Esophagus mucosa (tissue), 1 donor: ENCODE measurements around the gene MRPL18. TPM values are rescaled to one million over a fixed set of nuclear protein-coding genes. Genes with fewer than 3 reads are reported as not detected.

Source experiments
- ATAC-seq: fragments of 200-7000 bp; cut with Tn5 transposase; one replicate; pipeline ENCODE4 v1.9.1; 2020
- total RNA-seq: library from RNA; stranded (reverse); gene quantifications from one replicate; pipeline ENCODE4 v1.2.4, GENCODE V29; 2023
- donor health status: DM: yes; HTN: yes; CAD: no.

The MRPL18 gene
- total RNA-seq, 1 donor from 2014 or later: 53.9 TPM

DNA sequence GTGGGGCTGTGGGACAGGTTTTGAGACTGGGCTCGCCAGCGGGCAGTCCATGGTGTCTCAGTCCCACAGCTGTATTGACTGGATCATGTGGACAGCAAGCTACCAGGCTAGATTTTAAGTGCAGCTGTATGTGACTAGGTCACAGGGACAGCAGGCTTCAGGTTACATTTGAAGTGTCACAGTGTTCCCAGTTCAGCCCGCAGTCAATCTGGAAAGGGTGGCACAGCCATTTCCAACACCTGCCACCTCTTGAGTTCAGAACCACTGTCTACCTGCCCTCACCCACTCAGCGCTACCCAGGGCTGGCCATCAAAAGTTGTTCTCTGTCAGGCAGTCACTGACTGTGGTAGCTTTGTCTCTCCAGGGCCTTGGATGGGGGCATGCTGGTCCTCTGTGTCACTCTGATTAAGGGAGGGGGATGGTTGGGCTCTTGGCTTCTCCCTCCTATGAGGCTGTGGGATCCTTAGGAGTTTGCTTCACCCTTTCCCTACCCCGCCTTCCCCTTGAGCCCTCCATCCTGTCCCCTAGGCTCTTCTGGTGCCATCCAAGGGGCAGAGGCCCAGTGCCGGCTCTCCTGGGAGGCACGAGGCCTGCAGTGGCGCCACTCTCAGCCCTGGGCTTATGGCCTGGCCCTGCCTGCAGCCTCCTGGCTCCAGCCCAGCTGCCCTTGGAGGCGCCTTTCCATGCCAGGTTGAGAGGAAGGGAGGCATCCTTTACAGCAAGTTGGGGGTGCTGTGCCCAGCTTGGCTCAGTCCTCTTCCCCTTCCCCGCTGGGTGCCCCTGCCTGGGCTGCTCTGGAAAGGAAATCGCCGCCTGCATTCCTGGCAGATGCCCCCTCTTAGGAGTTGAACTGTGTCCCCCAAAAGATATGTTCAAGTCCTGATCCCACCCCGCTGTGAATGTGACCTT is 54.7 kb downstream of the MRPL18 start:
- no peak for ATAC-seq

Other genes with a start within 250 kb of the MRPL18 start
- gene SOD2, start 97.2 kb upstream of the MRPL18 start, total RNA-seq: 280 TPM
- gene WTAP, start 63.0 kb upstream of the MRPL18 start, total RNA-seq: 71.0 TPM
- 151 TPM for gene ACAT2, start 28.4 kb upstream of the MRPL18 start, total RNA-seq
- 120 TPM for gene TCP1, start 865 bp upstream of the MRPL18 start, total RNA-seq
- not detected for gene PNLDC1, start 9.8 kb downstream of the MRPL18 start, total RNA-seq
- not detected for gene MAS1, start 100.5 kb downstream of the MRPL18 start, total RNA-seq
- gene IGF2R, start 178.6 kb downstream of the MRPL18 start, total RNA-seq: 53.5 TPM